ENCODE data around the gene NOL4L.

The NOL4L gene

DNA sequence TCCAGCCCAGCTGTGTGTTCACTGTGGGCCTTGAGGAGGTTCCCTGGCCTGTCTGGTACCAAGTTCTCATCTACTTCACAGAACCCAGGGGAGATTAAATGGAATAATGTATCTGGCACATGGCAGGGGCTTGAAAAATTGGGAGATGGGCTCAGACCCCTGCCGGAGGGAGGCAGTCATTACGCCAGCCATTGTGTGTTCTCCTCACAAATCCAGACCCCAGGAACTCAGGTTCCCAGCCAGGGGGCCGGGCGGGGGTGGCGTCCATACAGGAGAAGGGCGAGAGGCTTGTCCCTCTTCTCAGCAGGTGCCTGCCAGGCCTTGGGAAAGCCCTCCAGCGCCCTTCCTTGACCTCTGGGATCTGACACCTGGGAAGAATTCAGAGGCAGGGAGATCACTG, 8.1 kb downstream of the NOL4L start:
- H3K4me3 ChIP-seq (ENCODE audit: low read depth, low read length): no peak overlapping the region
- DNase-seq (ENCODE audit: low read depth): no peak
- TF ChIP-seq POLR2A (IDR thresholded peaks at IDR 0.05; ENCODE audit: extremely low read depth, insufficient read length) (no peak), MAX (IDR thresholded peaks at IDR 0.05; ENCODE audit: low read depth, low read length) (no peak), MYC (IDR thresholded peaks at IDR 0.05; ENCODE audit: low read depth, low read length) (no peak)
- TF ChIP-seq, protein P1, sequence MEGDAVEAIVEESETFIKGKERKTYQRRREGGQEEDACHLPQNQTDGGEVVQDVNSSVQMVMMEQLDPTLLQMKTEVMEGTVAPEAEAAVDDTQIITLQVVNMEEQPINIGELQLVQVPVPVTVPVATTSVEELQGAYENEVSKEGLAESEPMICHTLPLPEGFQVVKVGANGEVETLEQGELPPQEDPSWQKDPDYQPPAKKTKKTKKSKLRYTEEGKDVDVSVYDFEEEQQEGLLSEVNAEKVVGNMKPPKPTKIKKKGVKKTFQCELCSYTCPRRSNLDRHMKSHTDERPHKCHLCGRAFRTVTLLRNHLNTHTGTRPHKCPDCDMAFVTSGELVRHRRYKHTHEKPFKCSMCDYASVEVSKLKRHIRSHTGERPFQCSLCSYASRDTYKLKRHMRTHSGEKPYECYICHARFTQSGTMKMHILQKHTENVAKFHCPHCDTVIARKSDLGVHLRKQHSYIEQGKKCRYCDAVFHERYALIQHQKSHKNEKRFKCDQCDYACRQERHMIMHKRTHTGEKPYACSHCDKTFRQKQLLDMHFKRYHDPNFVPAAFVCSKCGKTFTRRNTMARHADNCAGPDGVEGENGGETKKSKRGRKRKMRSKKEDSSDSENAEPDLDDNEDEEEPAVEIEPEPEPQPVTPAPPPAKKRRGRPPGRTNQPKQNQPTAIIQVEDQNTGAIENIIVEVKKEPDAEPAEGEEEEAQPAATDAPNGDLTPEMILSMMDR (IDR thresholded peaks at IDR 0.05; ENCODE audit: low read depth, low read length): no peak

DNA sequence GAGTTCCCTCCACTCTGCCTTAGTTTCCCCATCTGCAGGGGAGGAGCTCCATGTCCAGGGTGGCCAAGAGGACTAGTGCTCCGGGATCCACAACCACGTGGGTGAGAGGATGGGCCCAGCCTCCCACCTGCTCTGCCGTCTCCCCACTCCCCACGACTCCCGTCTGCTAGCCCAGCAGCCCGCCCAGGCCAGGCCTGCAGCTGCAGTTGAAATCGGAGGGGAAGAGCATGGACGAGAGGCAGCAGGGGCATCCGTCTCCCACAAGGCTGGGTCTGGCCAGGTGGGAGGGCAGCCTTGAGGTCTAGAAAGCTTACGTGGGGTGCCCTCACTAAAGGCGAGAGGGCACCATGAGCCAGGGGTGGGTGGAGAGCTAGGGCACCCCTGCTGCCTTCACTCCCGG, 8.6 kb downstream of the NOL4L start:
- H3K4me3 ChIP-seq (ENCODE audit: low read depth, low read length): no peak overlapping the region
- TF ChIP-seq, protein P1 (IDR thresholded peaks at IDR 0.05; ENCODE audit: low read depth, low read length): no peak
- TF ChIP-seq POLR2A (IDR thresholded peaks at IDR 0.05; ENCODE audit: extremely low read depth, insufficient read length) (no peak), MYC (IDR thresholded peaks at IDR 0.05; ENCODE audit: low read depth, low read length) (no peak), MAX (IDR thresholded peaks at IDR 0.05; ENCODE audit: low read depth, low read length) (no peak)
- no peak for DNase-seq (ENCODE audit: low read depth)

- H3K4me3 ChIP-seq (ENCODE audit: low read depth, low read length): no peak overlapping the region
- DNase-seq (ENCODE audit: low read depth): no peak
- no peak for TF ChIP-seq POLR2A (IDR thresholded peaks at IDR 0.05; ENCODE audit: extremely low read depth, insufficient read length)
- TF ChIP-seq, protein P1 (IDR thresholded peaks at IDR 0.05; ENCODE audit: low read depth, low read length): no peak
- TF ChIP-seq MAX (IDR thresholded peaks at IDR 0.05; ENCODE audit: low read depth, low read length): no peak
- no peak for TF ChIP-seq MYC (IDR thresholded peaks at IDR 0.05; ENCODE audit: low read depth, low read length)
Observed at GRCh38 chr20:32575805-32576204, 9.3 kb downstream of the NOL4L start.

GRCh38 chr20:32575227-32575581, 9.9 kb downstream of the NOL4L start:
- no peak for TF ChIP-seq MAX (IDR thresholded peaks at IDR 0.05; ENCODE audit: low read depth, low read length)
- TF ChIP-seq, protein P1 (IDR thresholded peaks at IDR 0.05; ENCODE audit: low read depth, low read length): no peak
- TF ChIP-seq POLR2A (IDR thresholded peaks at IDR 0.05; ENCODE audit: extremely low read depth, insufficient read length): no peak
- TF ChIP-seq MYC (IDR thresholded peaks at IDR 0.05; ENCODE audit: low read depth, low read length): no peak

DNA sequence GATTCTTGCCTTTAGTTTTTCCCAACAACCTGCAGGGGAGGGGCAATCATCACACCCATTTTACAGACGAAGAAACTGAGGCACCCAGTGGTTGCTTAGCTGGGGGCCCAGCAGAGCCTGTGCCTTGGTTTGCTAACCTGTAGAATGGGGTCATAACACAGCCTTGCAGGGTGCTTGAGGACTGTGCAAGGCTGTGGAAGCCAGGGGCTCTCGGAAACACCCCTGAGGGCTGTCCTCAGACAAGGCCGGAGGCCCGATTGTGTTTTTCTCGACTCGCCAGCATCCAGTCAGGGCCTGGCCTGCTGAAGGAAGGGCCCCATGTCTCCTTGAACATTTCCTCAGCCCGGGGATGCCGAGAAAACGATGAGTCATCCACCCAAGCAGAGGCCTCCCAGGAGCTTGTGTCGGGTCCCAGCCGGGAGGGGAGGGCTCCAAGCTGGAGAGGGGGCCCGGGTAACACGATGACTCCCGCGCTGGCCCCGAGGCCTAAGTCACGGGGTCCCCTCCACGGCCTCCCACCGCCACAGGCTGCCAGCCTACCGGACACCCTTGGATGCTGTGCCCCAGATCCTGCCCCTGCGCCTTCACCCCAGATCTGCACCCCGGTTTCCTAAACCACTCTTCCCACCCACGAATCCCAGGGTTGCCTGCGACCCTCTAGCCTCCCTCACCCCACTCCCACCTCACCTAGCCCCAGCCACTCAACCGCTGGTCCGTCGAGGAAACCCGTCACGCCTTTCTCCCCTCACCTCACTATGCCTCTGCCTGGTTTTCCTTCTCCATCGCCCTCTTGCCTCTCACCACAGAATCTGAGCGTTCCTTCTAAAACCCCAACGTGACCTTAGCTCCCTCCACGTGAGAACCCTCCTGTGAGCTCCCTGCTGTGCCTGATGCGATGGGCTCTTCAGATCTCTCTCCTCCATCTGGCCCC, 10.6 kb downstream of the NOL4L start:
- TF ChIP-seq, protein P1 (IDR thresholded peaks at IDR 0.05; ENCODE audit: low read depth, low read length): no peak
- no peak for TF ChIP-seq MAX (IDR thresholded peaks at IDR 0.05; ENCODE audit: low read depth, low read length)
- no peak overlapping the region for H3K4me3 ChIP-seq (ENCODE audit: low read depth, low read length)
- DNase-seq (ENCODE audit: low read depth): peak; percentile 92

More at GRCh38 chr20:32575227-32575581, 9.9 kb downstream of the NOL4L start:
- H3K4me3 ChIP-seq (ENCODE audit: low read depth, low read length): no peak overlapping the region
- no peak for DNase-seq (ENCODE audit: low read depth)

Measured in NB4 (cell line).